ENCODE data around the gene TLCD2.

DNA sequence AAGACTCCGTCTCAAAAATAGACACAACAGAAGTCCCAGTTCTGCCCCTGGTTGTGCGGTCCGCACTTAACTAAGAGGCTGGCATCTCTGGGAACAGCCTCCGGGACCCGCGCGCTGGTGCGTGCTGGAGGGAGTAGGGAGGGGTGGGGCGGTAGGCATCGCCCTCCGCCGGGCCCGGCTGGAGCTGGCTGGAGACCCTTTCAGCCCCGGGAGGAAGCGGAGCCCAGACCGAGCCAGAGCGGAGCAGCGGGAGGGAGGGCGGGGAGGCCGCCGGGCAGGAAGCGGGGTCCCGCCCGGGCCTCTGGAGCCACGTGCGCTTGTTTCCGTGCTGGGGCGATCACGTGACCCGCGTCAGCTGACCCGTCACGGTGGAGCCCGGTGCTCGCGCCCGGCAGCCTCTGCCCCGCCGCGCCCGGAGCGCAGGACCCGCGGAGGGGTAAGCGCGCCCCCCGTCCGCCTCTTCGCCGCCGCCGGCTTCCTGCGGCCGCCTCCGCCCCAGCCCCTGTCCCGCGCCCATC, 14.2 kb upstream of the TLCD2 start, which contains the start of gene WDR81:
- TF ChIP-seq, protein P1, sequence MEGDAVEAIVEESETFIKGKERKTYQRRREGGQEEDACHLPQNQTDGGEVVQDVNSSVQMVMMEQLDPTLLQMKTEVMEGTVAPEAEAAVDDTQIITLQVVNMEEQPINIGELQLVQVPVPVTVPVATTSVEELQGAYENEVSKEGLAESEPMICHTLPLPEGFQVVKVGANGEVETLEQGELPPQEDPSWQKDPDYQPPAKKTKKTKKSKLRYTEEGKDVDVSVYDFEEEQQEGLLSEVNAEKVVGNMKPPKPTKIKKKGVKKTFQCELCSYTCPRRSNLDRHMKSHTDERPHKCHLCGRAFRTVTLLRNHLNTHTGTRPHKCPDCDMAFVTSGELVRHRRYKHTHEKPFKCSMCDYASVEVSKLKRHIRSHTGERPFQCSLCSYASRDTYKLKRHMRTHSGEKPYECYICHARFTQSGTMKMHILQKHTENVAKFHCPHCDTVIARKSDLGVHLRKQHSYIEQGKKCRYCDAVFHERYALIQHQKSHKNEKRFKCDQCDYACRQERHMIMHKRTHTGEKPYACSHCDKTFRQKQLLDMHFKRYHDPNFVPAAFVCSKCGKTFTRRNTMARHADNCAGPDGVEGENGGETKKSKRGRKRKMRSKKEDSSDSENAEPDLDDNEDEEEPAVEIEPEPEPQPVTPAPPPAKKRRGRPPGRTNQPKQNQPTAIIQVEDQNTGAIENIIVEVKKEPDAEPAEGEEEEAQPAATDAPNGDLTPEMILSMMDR (IDR thresholded peaks at IDR 0.05): no peak
- peak; percentile 24 to 35 for TF ChIP-seq POLR2A (IDR thresholded peaks at IDR 0.05)

Data from heart left ventricle (tissue), 13 donors.